Activated CD4-positive, alpha-beta T cell treated with anti-CD3 and anti-CD28 coated beads, Interleukin-10, Interleukin-2, amounts not matched to agents 100 ng/mL and 50 ng/mL, durations not matched to agents 16 hours and 8 hours (primary cell): Measurements from ENCODE around the gene GIPC1.

ENCODE experiments used
- DNase-seq: peaks from one replicate; pipeline ENCODE4 v3.0.0-alpha.2; 2020

The GIPC1 gene

DNA sequence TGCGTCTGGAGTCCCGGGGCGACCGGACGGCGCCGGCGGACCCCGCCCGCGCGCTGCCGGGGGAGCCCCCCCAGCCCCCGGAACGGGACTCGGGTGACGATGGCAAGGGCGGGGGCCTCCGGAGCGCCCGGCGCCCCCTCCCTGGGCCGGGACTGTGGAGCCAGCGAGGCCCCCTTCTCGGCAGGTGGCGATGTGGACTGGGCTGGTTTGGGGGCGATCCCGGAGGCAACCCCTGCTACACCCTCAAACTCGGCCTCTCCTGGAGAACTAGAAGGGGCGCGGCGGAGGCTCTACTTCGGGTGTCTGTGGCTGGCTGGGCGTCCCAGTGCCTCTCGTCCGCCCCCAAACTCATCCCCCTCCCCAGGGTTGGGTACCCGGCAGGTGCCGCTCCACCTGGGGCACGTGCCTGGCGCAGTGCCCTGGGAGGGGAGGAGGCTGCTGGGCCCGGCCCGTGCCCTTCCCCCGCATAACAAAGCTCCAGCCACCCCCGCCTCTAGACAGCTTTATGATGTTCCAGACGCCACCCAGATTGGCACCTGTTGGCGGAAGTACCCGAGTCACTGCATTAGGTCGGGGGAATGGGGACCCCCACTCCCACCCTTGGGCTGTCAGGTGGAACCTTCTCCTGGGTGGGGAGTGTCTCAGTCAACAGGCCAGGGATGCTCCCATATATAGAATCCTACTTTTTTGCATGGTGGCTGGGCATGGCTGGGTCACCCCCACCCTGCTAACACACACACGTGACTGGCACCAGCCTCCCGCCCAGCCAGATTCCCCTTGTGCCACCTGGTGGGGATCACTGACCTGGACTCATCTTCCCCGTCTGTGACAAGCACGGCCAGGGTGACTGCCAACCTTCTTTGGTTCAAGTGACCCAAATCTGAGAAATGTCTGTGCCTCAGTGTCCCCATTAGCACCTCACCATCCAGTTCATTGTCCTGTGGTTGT is 62.1 kb downstream of the GIPC1 start:
- DNase-seq: peak; percentile 42

DNA sequence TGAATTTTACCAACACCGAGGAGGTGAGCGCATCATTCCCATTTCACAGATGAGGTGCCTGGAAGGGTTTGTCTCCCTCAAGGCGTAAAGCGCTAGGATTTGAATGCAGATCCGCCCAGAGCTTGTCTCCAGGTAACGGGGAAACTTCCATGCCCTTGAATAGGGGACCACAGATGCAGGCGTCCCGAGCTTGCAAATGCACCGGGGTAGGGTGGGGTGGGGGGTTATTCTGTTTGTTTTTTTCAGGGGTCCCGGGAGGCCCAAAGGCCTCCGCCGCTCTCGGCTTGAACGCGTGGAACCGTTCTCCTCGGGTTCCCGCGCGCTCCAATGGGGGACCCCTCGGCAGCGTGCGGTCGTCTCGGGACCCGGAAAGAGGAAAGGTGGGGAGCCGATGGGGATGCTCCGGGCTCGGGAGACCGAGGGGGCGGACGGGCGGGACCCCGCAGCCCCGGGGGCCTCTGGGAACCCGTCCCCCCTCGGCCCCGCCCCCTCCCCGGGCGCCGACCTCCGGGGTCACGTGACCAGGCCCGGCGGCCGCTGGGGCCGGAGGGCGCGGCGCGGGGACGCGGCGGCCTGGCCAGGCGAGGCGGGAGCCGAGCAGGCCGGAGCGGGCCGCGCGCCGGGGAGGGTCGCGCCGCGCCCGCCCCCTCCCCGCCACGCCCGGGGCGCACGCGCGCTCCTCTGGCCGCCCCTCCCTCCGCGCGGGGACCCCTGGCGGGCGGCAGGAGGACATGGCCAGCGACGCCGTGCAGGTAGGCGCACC is 63.0 kb downstream of the GIPC1 start, which contains the start of gene PKN1:
Gene PKN1, plus strand, starts transcription at position 516 of the 763 bp plus-strand sequence. Its CDS starts 216 bp downstream, at position 732.
- peak; percentile 67 for DNase-seq

DNA sequence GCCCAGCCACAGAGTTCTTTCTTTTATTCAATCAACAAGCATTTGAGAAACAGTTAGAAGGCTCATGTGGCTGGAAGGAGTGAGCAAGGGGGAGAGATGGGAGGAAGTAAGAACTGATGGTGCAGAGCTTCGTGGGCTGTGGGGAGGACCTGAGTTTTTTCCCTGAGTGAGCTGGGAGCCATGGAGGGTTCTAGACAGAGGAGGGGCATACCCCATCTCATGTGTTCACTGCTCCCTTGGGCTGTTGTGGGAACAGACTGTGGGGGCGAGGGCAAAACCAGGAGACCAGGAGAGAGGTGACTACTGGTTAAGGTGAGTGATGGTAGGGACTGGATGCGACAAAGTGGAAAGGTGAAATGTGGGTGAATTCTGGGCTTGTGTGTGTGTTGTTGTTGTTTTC is 65.2 kb downstream of the GIPC1 start:
- DNase-seq: no peak

DNA sequence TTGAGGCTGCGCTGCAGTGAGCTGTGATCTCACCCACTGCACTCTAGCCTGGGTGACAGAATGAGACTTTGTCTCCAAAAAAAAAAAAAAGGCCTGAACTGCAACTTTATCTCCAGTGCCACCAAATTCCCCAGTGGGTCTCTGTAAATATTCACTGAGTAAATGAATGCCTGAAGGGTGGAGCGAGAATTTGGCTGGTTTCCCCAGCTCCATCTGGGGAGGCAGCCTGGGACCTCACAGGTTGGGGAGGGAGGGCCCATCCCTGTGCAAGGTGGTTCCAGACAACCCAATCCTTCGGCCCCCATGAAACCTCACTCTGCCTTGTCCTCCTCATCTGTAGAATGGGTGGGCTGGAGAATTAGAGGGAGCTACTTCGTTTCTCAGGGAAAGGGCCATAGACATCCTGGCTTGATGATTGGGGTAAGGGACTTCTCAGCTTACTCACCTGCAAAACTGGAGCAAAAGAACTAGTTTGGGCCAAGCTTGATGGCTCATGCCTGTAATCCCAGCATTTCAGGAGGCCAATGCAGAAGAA is 67.0 kb downstream of the GIPC1 start:
- no peak for DNase-seq
